HFFc6 (cell line): ENCODE data around the gene SLC15A3. TPM values are rescaled to one million over a fixed set of nuclear protein-coding genes. Genes with fewer than 3 reads are reported as not detected.

Experiments used
- DNase-seq: peaks from one replicate; pipeline ENCODE4 v3.0.0-alpha.2; 2018
- H3K27ac Mint-ChIP-seq: 2 replicates; pipeline ENCODE4 v1.8.0; 2020; ENCODE audit warnings: mild to moderate bottlenecking, mixed read lengths
- H3K27me3 Mint-ChIP-seq: 2 replicates; pipeline ENCODE4 v1.8.0; 2021; ENCODE audit warnings: mild to moderate bottlenecking, moderate library complexity, mixed read lengths; ENCODE audit not compliant: insufficient read depth
- H3K36me3 Mint-ChIP-seq: 2 replicates; pipeline ENCODE4 v1.8.0; 2021; ENCODE audit warnings: low read depth, mixed read lengths
- H3K4me1 Mint-ChIP-seq: 2 replicates; pipeline ENCODE4 v1.8.0; 2020; ENCODE audit warnings: low read depth, mixed read lengths
- H3K4me3 Mint-ChIP-seq: 2 replicates; pipeline ENCODE4 v1.8.0; 2020; ENCODE audit warnings: mild to moderate bottlenecking, moderate library complexity, mixed read lengths
- H3K9me3 Mint-ChIP-seq: 2 replicates; pipeline ENCODE4 v1.8.0; 2020; ENCODE audit warnings: mild to moderate bottlenecking, mixed read lengths
- CTCF ChIP-seq: fragments of 200-600 bp; sonication (generic); IDR thresholded peaks from 2 replicates; pipeline ENCODE4 v1.5.0; 2021; ENCODE audit warnings: antibody characterized with exemption, mild to moderate bottlenecking
- total RNA-seq, 6 experiments: library from RNA; stranded (reverse); fragmentation: NEBNext Ultra II Directional; extraction: Animal tissue kit (Norgen Biotek cat#: 25700); gene quantifications; 2 replicates in 1 of 6; 3 replicates in 5 of 6; pipeline ENCODE4 v1.2.3, GENCODE V29; 2021

The SLC15A3 gene
- total RNA-seq, 6 experiments from 2014 or later: 2.7 to 6.6 (median 3.4) TPM

- DNase-seq: no peak
- Mint-ChIP-seq H3K9me3 (no peaks in the 10 kb centered on the region), H3K4me3 (no peak overlapping the region), H3K36me3 (no peaks in the 10 kb centered on the region; the same call in 1 of the 2 replicates), H3K27ac (no peak overlapping the region), H3K27me3 (peaks cover 8% of the 10 kb centered on the region), H3K4me1 (no peaks in the 10 kb centered on the region)
- no peak for TF ChIP-seq CTCF
Measured at GRCh38 chr11:60945295-60945667, 6.7 kb downstream of the SLC15A3 start.

DNA sequence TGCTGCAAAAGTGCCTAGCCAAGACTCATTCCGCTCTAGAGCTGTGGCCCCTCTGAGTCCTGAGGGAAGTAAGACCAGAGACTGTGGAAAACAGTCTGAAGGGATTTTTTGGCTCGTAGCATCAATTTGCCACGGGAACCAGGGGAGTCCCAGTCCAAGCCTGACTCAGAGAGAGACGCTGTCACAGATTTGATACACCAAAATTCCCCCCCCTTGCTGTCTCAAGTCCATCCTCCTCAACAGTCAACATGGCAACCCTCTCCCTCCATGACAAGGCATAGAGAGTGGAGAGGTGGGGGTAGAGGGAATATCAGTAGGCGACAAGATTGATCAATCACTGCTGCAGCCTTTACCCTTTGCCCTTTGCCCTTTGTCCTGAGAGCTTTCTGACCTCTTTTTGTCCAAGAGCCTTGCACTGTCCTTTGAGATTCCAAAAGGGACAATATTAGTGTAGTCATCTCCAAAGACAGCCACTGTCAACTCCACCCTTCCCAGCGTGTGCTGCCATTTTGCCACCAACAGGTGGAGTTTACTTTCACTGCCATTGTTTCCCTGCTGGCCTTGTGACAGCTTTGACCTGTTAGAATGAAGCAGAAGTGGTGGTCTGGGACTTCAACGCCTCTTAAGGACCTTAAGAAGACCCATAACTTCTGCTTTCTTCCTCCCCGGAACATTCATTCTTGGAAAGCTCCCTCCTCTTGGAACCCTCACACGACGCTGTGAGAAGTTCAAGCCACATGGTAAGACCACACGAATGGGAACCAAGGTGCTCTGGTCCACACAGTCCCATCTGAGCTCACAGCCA, 7.3 kb downstream of the SLC15A3 start:
- no peak overlapping the region for H3K4me3 Mint-ChIP-seq
- H3K36me3 Mint-ChIP-seq: no peaks in the 10 kb centered on the region; the same call in 1 of the 2 replicates
- peaks cover 8% of the 10 kb centered on the region for H3K27me3 Mint-ChIP-seq
- no peak overlapping the region for H3K27ac Mint-ChIP-seq
- no peak for DNase-seq
- H3K9me3 Mint-ChIP-seq: no peaks in the 10 kb centered on the region
- no peaks in the 10 kb centered on the region for H3K4me1 Mint-ChIP-seq
- TF ChIP-seq CTCF: peak; percentile 54

DNA sequence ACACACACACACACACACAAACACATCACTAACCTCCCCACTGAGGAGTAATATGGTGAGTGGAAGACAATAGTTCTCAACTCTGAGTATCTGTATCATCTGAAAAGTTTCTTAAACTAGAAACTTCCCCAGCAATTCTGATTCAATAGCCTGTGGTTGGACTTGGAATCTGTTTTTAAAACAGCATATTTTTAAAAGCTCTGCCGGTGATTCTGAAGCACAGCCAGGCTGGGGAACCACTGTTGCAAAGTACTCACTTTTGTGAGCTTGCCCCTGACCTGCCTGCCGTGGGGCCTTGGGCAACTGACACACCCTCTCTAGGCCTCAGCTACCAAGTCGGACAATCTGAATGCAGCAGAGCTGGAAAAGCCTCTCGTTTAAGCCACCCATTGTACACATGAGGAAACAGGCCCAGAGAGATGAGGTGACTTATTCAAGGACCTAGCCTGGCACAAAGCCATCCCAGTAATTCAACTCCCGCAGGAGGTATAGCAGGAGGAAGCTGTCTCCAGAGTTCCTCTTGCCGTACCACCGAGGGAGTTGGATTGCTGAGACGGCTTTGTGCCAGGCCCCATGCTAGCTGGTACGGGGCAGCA, 8.9 kb downstream of the SLC15A3 start:
- Mint-ChIP-seq H3K9me3 (no peaks in the 10 kb centered on the region), H3K4me3 (no peak overlapping the region), H3K4me1 (no peaks in the 10 kb centered on the region), H3K27me3 (peaks cover 13% of the 10 kb centered on the region), H3K27ac (no peak overlapping the region), H3K36me3 (no peaks in the 10 kb centered on the region; the same call in 1 of the 2 replicates)
- DNase-seq: no peak
- no peak for TF ChIP-seq CTCF

- Mint-ChIP-seq H3K9me3 (no peaks in the 10 kb centered on the region), H3K27me3 (peaks cover 13% of the 10 kb centered on the region), H3K4me1 (no peaks in the 10 kb centered on the region), H3K36me3 (no peaks in the 10 kb centered on the region; the same call in 1 of the 2 replicates), H3K27ac (no peak overlapping the region), H3K4me3 (no peak overlapping the region)
- no peak for TF ChIP-seq CTCF
- DNase-seq: no peak
Measured at GRCh38 chr11:60942219-60942618, 9.8 kb downstream of the SLC15A3 start.

- no peaks in the 10 kb centered on the region for H3K9me3 Mint-ChIP-seq
- TF ChIP-seq CTCF: no peak
- no peak overlapping the region for H3K4me3 Mint-ChIP-seq
- H3K27me3 Mint-ChIP-seq: peaks cover 13% of the 10 kb centered on the region
- H3K27ac Mint-ChIP-seq: no peak overlapping the region
- no peak for DNase-seq
- no peaks in the 10 kb centered on the region; the same call in 1 of the 2 replicates for H3K36me3 Mint-ChIP-seq
- H3K4me1 Mint-ChIP-seq: no peaks in the 10 kb centered on the region
Measured at GRCh38 chr11:60941371-60942119, 10.4 kb downstream of the SLC15A3 start.
